GM18505 (cell line): ENCODE results near the gene BTAF1.
"Not testable (repeated sequence)": the region's sequence is repeated elsewhere in the genome, so short reads cannot be mapped to it uniquely, and the experiment has no call there.

ENCODE experiments used
- ATAC-seq: cut with Tn5 transposase; IDR thresholded peaks from one replicate; pipeline ENCODE4 v1.9.1; 2021; ENCODE audit not compliant: unreplicated experiment
- POLR2A ChIP-seq: IDR thresholded peaks from 4 replicates; pipeline ENCODE4 v1.6.1; 2011; ENCODE audit warnings: borderline replicate concordance; ENCODE audit not compliant: insufficient read depth, insufficient read length; ENCODE audit errors: extremely low read depth

BTAF1 gene

DNA sequence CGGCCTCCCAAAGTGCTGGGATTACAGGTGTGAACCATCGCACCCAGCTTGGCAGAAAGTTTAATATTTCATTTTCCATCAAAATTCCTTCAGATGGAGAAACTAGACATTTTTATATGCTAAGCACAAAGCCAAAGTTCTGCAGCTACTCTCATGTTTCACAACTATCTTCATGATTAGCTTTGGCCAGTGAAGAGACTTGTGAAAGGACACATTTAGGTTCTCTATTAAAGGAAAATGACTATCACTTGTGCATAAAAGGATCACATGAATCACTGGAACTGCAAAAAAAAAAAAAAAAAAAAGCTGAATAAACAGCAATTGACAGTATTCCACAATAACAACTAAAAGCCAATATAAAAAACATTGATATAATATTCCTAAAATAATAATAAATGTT, 30.5 kb upstream of the BTAF1 start:
- TF ChIP-seq POLR2A: no peak
- ATAC-seq: no peak

- not testable (repeated sequence) for ATAC-seq
Observed at GRCh38 chr10:91894261-91894685, 29.3 kb upstream of the BTAF1 start.

DNA sequence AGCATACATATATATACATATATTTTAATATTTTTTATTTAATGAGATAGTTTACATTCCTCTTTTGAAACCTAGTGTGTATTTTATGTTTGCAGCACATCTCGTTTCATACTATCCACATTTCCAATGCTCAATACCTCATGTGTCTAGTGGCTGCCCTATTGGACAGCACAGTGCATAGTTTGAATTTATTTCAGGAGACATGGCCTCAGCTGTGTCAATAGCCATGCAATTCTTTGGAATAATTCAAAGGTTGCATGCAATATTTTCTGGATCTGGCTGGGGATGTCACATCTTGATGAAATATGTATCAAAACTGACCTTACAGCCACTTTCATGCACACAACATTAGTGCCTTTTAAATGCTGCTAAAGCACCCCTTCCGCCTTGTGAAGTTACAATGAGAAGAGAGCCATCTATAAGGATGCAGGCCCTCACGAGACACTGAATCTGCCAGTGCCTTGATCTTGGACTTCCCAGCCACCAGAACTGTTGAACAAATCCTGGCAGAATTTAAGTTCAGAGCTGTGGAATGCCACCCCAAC, 27.3 kb upstream of the BTAF1 start:
- TF ChIP-seq POLR2A: no peak
- ATAC-seq: no peak

GRCh38 chr10:91897421-91897820, 26.1 kb upstream of the BTAF1 start:
- no peak for TF ChIP-seq POLR2A
- no peak for ATAC-seq

DNA sequence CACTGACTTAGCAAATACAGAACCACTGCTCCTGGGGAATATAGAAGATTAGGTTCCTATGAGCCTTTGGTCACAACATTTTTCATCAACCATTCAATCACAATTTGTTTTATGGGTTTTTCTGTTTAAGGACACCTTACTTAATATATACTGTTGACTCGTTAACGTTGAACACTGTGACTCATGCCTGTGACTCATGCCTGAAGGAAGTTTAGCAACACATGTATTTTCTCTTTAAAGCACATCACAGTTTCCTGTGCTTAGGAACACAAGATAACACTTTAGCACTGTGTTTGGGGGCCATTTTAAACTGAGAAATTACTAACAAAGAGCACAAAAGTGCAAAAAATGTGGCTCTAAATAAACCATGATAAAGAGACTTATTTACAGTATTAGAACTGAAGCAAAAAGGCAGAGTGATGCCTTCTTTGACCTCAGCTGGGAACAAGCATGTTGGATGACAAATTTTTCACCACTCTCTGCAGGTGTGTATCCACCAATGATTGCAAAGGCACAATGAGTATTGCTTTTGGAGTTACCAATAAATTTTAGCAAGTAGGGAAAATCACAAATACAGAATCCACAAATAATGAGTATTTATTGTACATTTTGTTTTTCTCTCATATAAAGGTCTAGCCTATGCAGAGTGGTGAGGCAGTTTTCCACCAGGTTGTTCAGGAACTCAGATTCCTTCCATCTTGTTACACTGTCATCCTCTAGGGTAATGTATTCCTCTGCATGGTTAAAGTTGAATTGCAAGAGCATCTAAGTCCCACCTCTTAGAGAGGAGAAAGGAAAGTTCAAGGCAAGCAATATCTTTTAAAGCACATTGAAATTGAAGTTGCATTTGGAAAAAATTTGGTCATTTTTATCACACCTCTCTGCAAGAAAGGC, 21.5 kb upstream of the BTAF1 start:
- no peak for TF ChIP-seq POLR2A
- no peak for ATAC-seq

GRCh38 chr10:91907033-91907594, 16.5 kb upstream of the BTAF1 start:
- TF ChIP-seq POLR2A: no peak
- no peak for ATAC-seq

DNA sequence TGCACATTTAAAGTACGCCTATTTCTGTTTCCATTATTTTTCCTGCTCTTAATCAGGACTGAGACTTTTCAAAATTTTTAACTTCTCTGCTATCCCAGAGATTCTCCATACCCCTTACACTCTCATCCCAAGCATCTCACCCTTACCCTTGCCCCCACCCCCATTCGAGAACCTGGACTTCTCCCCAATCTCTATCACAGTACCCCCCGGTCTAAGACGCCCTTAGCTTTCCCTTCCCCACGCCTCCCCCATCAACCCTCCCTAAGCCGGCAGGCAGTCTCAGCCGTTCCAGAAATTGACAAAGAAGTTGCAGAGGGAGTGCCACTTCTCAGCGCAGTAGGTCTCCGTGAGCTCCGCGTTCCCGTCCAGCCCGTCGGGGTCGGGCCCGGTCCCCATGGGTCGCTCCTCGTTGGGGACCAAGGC, 15.6 kb upstream of the BTAF1 start:
- no peak for ATAC-seq
- TF ChIP-seq POLR2A: no peak

DNA sequence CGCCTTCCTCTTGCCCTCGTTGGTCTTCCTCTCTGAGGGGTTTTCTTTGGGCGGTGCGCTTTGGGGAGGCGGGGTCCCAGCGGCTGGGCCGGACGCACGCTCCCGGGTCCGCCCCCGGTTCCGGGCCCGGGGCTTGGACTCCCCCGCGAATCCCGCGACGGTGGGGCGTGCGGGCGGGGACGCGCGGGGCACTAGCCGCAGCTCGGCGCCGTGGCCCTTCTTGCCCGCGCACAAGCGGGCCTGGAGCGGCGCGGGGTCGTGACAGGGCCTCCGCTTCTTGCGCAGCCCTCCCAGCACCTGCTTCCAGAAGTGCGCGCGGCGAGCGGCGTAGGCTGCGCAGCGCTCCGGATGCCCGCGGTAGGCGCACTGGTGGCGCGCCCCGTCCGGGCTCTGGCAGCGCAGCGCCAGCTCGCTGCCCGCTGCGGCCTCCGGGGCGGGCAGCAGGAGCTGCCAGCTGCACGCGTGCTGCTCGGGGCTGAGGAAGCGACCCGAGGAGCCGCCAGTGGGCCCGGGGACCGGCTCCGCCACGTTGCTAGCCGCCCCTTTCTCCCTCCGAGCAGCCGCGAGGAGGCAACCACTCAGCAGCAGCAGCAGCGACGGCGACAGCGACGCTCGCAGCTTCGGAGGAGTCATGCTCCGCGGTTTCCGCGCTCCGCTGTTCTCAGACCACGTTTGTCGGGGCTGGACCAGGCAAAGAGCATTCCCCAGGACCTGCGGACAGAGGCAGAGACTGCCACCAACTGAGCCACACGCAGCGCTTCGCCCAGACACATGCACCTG, 15.0 kb upstream of the BTAF1 start:
- peak; percentile 82 for ATAC-seq
- peak; percentile 46 for TF ChIP-seq POLR2A

DNA sequence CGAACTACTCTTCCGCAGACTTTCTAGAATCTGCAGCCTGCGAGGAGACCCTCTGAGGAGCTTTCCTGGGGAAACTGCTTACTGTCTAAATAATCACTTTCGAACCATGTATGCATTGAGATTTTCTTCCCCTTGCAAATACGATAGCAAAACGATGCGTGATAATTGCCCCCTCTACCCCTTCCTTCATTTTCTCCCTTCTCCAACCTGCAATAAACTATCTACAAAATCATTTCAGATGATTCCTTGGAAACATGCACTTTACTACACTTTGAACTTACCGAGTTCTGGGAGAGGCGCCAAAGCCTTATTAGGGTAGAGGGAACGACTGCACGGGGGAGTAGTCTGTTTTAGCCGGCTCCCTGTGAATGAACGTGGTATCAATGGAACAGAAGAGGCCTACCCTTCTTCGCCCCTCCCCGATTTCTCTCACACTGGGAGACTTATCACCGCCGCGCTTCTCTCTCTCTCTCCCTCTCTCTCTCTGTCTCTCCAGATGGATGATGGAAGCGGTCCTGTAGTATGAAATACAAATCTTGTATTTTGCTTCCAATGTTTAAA, 14.4 kb upstream of the BTAF1 start, which contains the start of gene FGFBP3:
Gene FGFBP3 (minus strand): TSS at position 370 of the 561 bp plus-strand sequence. CDS start 517 bp downstream, outside the sequence.
- TF ChIP-seq POLR2A: no peak
- ATAC-seq: no peak

DNA sequence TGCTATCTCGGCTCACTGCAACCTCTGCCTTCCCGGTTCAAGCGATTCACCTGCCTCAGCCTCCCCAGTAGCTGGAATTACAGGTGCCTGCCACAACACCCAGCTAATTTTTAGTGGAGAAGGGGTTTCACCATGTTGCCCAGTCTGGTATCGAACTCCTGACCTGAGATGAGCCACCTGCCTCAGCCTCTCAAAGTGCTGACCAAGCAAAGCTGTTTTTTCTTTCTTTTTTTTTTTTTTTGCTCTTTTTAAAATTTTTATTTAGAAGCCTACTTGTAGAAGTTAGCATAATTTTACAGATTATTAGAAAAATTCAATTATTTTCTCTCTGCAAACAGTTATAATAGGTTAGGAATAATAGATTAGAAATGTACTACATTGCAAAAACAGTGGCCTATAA, 13.1 kb upstream of the BTAF1 start:
- TF ChIP-seq POLR2A: no peak
- ATAC-seq: no peak

DNA sequence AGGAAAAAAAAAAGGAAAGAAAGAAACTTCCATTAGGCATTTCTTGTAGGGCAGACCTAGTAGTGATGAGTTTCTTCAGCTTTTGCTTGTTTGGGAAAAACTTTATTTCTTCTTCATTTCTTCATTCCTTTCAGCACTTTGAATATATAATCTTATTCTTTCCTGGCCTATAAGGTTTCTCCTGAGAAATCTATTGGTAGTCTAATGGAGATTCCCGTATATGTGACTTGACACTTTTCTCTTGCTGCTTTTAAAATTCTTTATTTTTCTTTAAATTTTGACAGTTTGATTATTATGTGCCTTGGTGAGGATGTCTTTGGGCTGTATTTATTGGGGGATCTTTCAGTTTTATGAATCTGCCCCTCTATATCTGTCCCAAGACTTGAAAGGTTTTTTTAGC, 3.9 kb upstream of the BTAF1 start:
- TF ChIP-seq POLR2A: no peak
- ATAC-seq: no peak

GRCh38 chr10:91924212-91925021, 847 bp downstream of the BTAF1 start:
- ATAC-seq: peak; percentile 28

More at GRCh38 chr10:91924212-91925021, 847 bp downstream of the BTAF1 start:
- no peak for TF ChIP-seq POLR2A
